ENCODE measurements around the gene BLVRB. TPM values are rescaled to one million over a fixed set of nuclear protein-coding genes. Genes with fewer than 3 reads are reported as not detected.

The BLVRB gene
- total and polyA plus RNA-seq, 8 donors: 54.3 to 561 (median 252) TPM

- H3K4me3 ChIP-seq: peak overlapping the region in 3 of 4 donors; percentile 64 to 86 (median 67)
- intact Hi-C loops (cut with DNase I; ENCODE audit: low total_unique reads): no loop called here
- H3K27ac ChIP-seq: peak overlapping the region in 4 of 5 donors; percentile 98 to 100 (median 100)
- no peak for TF ChIP-seq POLR2AphosphoS5 (IDR thresholded peaks at IDR 0.05)
- no peak for TF ChIP-seq CTCF (IDR thresholded peaks at IDR 0.05)
- no peak for TF ChIP-seq POLR2A (IDR thresholded peaks at IDR 0.05)
- TF ChIP-seq EP300 (IDR thresholded peaks at IDR 0.05): no peak
- no peak for DNase-seq
- 91 to 96% (median 94%) methylated on average over 6 of the region's 6 CpGs for WGBS, 5 donors
- H3K4me1 ChIP-seq: peaks cover 34 to 52% (median 43%) of the 10 kb centered on the region in 4 donors
- no peaks in the 10 kb centered on the region for H3K9me3 ChIP-seq
- H3K36me3 ChIP-seq: peaks cover 12 to 13% (median 12%) of the 10 kb centered on the region in 4 donors
- no peaks in the 10 kb centered on the region for H3K27me3 ChIP-seq
Observed at GRCh38 chr19:40423938-40424337, 41.6 kb downstream of the BLVRB start.

- 72 to 85% (median 78%) methylated on average over 15 to 31 of the region's 31 CpGs for WGBS, 5 donors
- peak overlapping the region in 2 of 4 donors; percentile 28 to 67 for H3K4me3 ChIP-seq
- no peak for DNase-seq
- peaks cover 34 to 52% (median 43%) of the 10 kb centered on the region in 4 donors for H3K4me1 ChIP-seq
- H3K9me3 ChIP-seq: no peaks in the 10 kb centered on the region
- peak overlapping the region; percentile 74 to 100 (median 99) for H3K27ac ChIP-seq
- peaks cover 12 to 13% (median 12%) of the 10 kb centered on the region in 4 donors for H3K36me3 ChIP-seq
- no peaks in the 10 kb centered on the region for H3K27me3 ChIP-seq
- TF ChIP-seq POLR2AphosphoS5 (IDR thresholded peaks at IDR 0.05) (no peak), POLR2A (IDR thresholded peaks at IDR 0.05) (no peak), CTCF (IDR thresholded peaks at IDR 0.05) (no peak), EP300 (IDR thresholded peaks at IDR 0.05) (no peak)
- intact Hi-C loops (cut with DNase I; ENCODE audit: low total_unique reads): no loop called here
Observed at GRCh38 chr19:40422748-40423566, 42.6 kb downstream of the BLVRB start.

- intact Hi-C loops (cut with DNase I; ENCODE audit: low total_unique reads): no loop called here
- H3K36me3 ChIP-seq: peaks cover 12 to 13% (median 12%) of the 10 kb centered on the region in 4 donors
- no peaks in the 10 kb centered on the region for H3K27me3 ChIP-seq
- no peak for TF ChIP-seq POLR2A (IDR thresholded peaks at IDR 0.05)
- TF ChIP-seq POLR2AphosphoS5 (IDR thresholded peaks at IDR 0.05): peak in 1 of 3 donors; percentile 18
- no peak for TF ChIP-seq EP300 (IDR thresholded peaks at IDR 0.05)
- TF ChIP-seq CTCF (IDR thresholded peaks at IDR 0.05): no peak
- peaks cover 37 to 58% (median 47%) of the 10 kb centered on the region in 4 donors for H3K4me1 ChIP-seq
- H3K27ac ChIP-seq: peak overlapping the region; percentile 98 to 100 (median 99)
- peak overlapping the region in 3 of 4 donors; percentile 49 to 67 (median 60) for H3K4me3 ChIP-seq
- no peak for DNase-seq
- WGBS, 5 donors: 38 to 59% (median 42%) methylated on average over 16 of the region's 16 CpGs
- no peaks in the 10 kb centered on the region for H3K9me3 ChIP-seq
Observed at GRCh38 chr19:40421993-40422747, 43.4 kb downstream of the BLVRB start.
